BLaER1 (cell line): Measurements from ENCODE around the gene ITGB5.
"Not testable (repeated sequence)": the region's sequence is repeated elsewhere in the genome, so short reads cannot be mapped to it uniquely, and the experiment has no call there.

Experiments
- H3K27ac ChIP-seq: shearing (Covaris generic); formaldehyde crosslinking; 2 replicates; pipeline ENCODE4 v1.8.1; 2022
- H3K27me3 ChIP-seq: shearing (Covaris generic); formaldehyde crosslinking; 2 replicates; pipeline ENCODE4 v1.8.1; 2022
- H3K36me3 ChIP-seq: shearing (Covaris generic); formaldehyde crosslinking; 2 replicates; pipeline ENCODE4 v1.8.1; 2022
- H3K4me1 ChIP-seq: shearing (Covaris generic); formaldehyde crosslinking; 2 replicates; pipeline ENCODE4 v1.8.1; 2022
- H3K4me2 ChIP-seq: shearing (Covaris generic); formaldehyde crosslinking; 2 replicates; pipeline ENCODE4 v1.8.1; 2022
- H3K4me3 ChIP-seq: shearing (Covaris generic); formaldehyde crosslinking; 2 replicates; pipeline ENCODE4 v1.8.1; 2022
- H3K9ac ChIP-seq: shearing (Covaris generic); formaldehyde crosslinking; 2 replicates; pipeline ENCODE4 v1.8.1; 2022
- H3K9me3 ChIP-seq: shearing (Covaris generic); formaldehyde crosslinking; 2 replicates; pipeline ENCODE4 v1.8.1; 2022
- H4K20me1 ChIP-seq: shearing (Covaris generic); formaldehyde crosslinking; 2 replicates; pipeline ENCODE4 v1.8.1; 2022
- Cebpa-rat ChIP-seq: shearing (Covaris generic); IDR thresholded peaks from 2 replicates; pipeline ENCODE4 v1.8.1; 2022

ITGB5 gene

GRCh38 chr3:124761935-124762660 is 125.1 kb downstream of the ITGB5 start:
- Histone ChIP-seq H3K27me3 (no peaks in the 10 kb centered on the region), H3K4me2 (peak overlapping the region; percentile 6), H3K9ac (no peak overlapping the region), H3K9me3 (no peaks in the 10 kb centered on the region), H4K20me1 (no peaks in the 10 kb centered on the region), H3K36me3 (no peaks in the 10 kb centered on the region), H3K4me3 (no peak overlapping the region), H3K4me1 (peaks cover 26% of the 10 kb centered on the region), H3K27ac (no peak overlapping the region)
- TF ChIP-seq Cebpa-rat, result no peak

DNA sequence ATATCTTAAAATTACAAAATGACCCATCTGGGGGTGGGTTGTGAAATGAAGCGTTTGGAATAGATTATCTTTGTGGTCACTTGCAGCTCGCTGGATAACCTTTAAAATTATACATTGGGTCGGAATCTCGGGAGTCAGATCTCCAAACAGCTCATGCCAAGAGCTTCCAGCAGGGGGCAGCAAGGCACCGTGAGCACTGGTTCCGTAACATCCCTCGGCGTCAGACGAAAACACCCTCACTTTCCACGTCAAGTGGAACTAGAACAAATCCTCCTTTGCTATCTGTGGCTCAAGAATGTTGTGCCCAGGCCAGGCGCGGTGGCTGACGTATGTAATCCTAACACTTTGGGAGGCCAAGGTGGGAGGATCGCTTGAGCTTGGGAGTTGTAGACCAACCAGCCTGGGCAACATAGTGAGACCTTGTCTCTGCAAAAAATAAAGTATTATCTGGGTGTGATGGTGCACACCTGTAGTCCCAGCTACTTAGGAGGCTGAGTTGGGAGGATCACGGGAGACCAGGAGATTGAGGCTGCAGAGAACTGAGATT is 125.8 kb downstream of the ITGB5 start:
- Histone ChIP-seq H3K4me1 (peaks cover 26% of the 10 kb centered on the region), H3K4me2 (peak overlapping the region; percentile 49), H3K9ac (no peak overlapping the region), H3K27me3 (no peaks in the 10 kb centered on the region), H3K27ac (no peak overlapping the region), H3K9me3 (no peaks in the 10 kb centered on the region), H3K36me3 (no peaks in the 10 kb centered on the region), H4K20me1 (no peaks in the 10 kb centered on the region), H3K4me3 (no peak overlapping the region)
- TF ChIP-seq Cebpa-rat, result no peak

DNA sequence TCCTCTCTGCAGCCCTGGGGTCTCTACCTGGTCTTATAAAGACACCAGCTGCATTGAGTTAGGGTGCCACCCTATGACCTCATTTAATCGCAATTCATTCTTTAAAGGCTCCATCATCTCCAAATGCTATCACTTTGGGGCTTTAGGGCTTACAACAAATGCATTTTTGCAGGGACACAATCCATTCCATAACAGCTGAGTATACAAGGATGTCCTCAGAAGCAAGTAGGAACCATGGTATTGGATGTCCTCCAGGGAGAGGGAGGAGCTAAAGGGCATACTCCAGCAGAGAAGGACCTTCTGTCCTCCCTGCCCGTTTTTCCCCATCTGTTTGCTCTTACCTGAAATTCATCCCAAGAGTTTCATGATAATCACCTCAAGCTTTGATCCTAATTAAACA is 126.6 kb downstream of the ITGB5 start:
- no peaks in the 10 kb centered on the region for H4K20me1 ChIP-seq
- H3K4me2 ChIP-seq, result no peak overlapping the region
- H3K27me3 ChIP-seq, result no peaks in the 10 kb centered on the region
- TF ChIP-seq Cebpa-rat, result no peak
- H3K9ac ChIP-seq, result no peak overlapping the region
- no peaks in the 10 kb centered on the region for H3K9me3 ChIP-seq
- no peaks in the 10 kb centered on the region for H3K36me3 ChIP-seq
- H3K4me1 ChIP-seq, result peaks cover 26% of the 10 kb centered on the region
- no peak overlapping the region for H3K4me3 ChIP-seq
- H3K27ac ChIP-seq, result no peak overlapping the region

DNA sequence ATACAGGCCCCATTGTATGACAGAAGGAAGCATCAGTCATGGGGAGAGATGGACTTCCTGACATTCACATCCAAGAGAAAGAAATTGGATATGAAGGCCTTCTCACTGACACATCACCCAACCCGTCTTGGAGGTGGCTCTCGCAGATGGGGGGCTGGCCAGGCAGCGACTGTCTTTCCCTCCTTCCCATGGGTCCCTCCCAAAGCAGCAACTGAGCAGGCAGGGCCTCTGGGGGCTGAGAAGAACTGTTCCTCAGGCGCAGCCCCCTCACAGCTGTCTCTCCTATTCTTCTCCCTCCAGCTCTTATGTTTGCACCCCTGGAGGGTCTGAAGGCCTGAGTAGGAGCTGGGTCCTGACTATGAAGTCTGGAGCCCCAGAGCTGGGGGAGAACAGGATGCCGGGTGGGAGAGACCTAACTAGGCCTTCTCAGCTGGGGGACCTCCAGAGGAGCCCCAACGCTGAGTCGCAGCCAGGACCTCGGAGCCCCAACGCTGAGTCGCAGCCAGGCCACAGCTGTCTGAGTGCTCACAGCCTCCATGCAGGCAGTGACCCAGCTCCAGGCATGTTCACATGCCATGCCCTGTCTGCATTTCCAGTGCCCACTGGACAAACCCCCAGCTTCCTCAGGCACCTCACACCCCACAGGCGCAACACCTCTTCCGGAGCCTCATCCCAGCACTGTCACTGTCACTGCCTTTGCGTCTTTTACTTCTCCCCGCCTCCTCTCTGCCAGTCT is 127.3 kb downstream of the ITGB5 start:
- Histone ChIP-seq H3K36me3 (no peaks in the 10 kb centered on the region), H3K9ac (no peak overlapping the region), H3K4me1 (peaks cover 19% of the 10 kb centered on the region), H4K20me1 (no peaks in the 10 kb centered on the region), H3K27ac (no peak overlapping the region), H3K4me2 (no peak overlapping the region), H3K9me3 (no peaks in the 10 kb centered on the region), H3K4me3 (no peak overlapping the region), H3K27me3 (no peaks in the 10 kb centered on the region)
- TF ChIP-seq Cebpa-rat, result no peak

GRCh38 chr3:124758851-124759635 is 128.1 kb downstream of the ITGB5 start:
- H3K4me2 ChIP-seq, result no peak overlapping the region
- peaks cover 19% of the 10 kb centered on the region for H3K4me1 ChIP-seq

DNA sequence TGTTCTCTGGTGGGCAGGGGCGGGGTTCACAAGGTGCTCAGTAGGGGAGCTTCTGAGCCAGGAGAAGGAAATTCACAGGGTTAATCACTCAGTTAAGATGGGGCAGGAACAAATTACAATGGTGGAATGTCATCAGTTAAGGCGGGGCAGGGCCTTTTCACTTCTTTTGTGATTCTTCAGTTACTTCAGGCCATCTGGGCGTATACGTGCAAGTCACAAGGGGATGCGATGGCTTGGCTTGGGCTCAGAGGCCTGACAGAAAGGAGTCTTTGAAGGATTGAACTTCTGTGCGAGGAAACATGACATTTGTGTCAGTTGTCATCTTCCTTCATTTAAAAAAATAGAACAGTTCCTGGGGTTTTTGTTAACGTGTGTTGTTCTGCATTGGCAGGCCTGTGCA is 129.2 kb downstream of the ITGB5 start:
- H3K4me3 ChIP-seq, H3K9me3 ChIP-seq, H3K27me3 ChIP-seq, H4K20me1 ChIP-seq, H3K36me3 ChIP-seq, H3K27ac ChIP-seq, H3K4me2 ChIP-seq, H3K9ac ChIP-seq: not testable (repeated sequence)
- H3K4me1 ChIP-seq, result peaks cover 17% of the 10 kb centered on the region

More at GRCh38 chr3:124758851-124759635, 128.1 kb downstream of the ITGB5 start:
- Histone ChIP-seq H3K9ac (no peak overlapping the region), H3K9me3 (no peaks in the 10 kb centered on the region), H4K20me1 (no peaks in the 10 kb centered on the region), H3K36me3 (no peaks in the 10 kb centered on the region), H3K27ac (no peak overlapping the region), H3K27me3 (no peaks in the 10 kb centered on the region), H3K4me3 (no peak overlapping the region)
- TF ChIP-seq Cebpa-rat, result no peak

DNA sequence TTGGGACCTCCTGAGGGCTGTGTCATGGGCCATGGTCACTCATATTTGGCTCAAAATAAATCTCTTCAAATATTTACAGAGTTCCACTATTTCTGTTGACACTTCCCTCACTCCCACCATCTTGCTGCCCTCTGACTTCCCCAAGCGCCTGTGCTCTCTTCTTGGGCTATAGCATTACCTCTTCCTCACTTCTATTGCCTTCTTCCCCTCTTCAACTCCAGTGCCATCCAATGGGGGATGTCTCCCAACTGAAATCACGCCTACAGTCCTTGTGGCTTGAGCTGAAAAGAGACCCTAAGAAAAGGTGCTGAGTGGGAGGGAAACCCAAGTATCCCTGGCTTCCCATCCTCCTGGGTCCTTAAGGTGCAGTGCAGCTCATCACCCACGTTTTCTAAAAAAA is 135.1 kb downstream of the ITGB5 start:
- Histone ChIP-seq H3K4me3 (no peak overlapping the region), H3K27ac (no peak overlapping the region), H3K4me1 (no peaks in the 10 kb centered on the region), H3K4me2 (no peak overlapping the region), H3K27me3 (no peaks in the 10 kb centered on the region), H3K36me3 (peaks cover 21% of the 10 kb centered on the region), H4K20me1 (no peaks in the 10 kb centered on the region), H3K9me3 (peaks cover 4% of the 10 kb centered on the region), H3K9ac (no peak overlapping the region)
- no peak for TF ChIP-seq Cebpa-rat

DNA sequence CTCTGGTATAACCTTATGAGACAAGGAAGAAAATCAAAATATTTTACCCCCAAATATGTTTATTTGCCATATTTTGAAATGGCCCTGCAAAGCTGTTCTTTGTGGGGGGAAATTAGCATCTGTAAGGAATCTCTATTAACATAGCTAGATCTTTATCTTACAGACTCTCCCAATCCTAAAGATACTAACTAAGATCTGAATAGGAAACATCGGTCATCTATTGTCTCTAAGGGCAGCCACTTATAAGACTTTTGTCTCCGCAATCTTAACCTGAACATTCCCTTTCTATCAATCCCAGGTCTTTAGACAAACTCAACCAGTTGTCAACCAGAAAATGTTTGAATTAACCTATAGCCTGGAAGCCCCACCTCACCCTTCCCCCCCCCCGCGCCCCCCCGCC is 135.7 kb downstream of the ITGB5 start:
- no peaks in the 10 kb centered on the region for H3K4me1 ChIP-seq
- TF ChIP-seq Cebpa-rat, result no peak
- H4K20me1 ChIP-seq, result no peaks in the 10 kb centered on the region
- no peak overlapping the region for H3K4me3 ChIP-seq
- no peaks in the 10 kb centered on the region for H3K27me3 ChIP-seq
- no peak overlapping the region for H3K9ac ChIP-seq
- peaks cover 26% of the 10 kb centered on the region for H3K36me3 ChIP-seq
- no peak overlapping the region for H3K4me2 ChIP-seq
- peaks cover 4% of the 10 kb centered on the region for H3K9me3 ChIP-seq
- no peak overlapping the region for H3K27ac ChIP-seq

DNA sequence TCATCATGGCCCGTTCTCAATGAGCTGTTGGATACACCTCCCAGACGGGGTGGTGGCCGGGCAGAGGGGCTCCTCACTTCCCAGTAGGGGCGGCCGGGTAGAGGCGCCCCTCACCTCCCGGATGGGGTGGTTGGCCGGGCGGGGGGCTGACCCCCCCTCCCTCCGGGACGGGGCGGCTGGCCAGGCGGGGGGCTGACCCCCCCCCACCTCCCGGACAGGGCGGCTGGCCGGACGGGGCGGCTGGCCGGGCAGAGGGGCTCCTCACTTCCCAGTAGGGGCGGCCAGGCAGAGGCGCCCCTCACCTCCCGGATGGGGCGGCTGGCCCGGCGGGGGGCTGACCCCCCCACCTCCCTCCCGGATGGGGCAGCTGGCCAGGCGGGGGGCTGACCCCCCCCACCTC is 137.3 kb downstream of the ITGB5 start:
- H3K4me1 ChIP-seq, H3K27me3 ChIP-seq, H3K9me3 ChIP-seq, H3K4me3 ChIP-seq, H3K9ac ChIP-seq, H3K27ac ChIP-seq, H3K4me2 ChIP-seq: not testable (repeated sequence)
- Histone ChIP-seq H4K20me1 (0 out of 2 replicates have a peak, but pooled peaks cover 12% of the 10 kb centered on the region), H3K36me3 (peaks cover 43% of the 10 kb centered on the region)
